Retinal pigment epithelial cell (primary cell): ENCODE measurements around the gene CLDN15.

Experiments used
- DNase-seq: peaks from one replicate; pipeline ENCODE4 v3.0.0-alpha.2; 2010; ENCODE audit warnings: low read depth
- H3K4me3 ChIP-seq: 2 replicates; pipeline ENCODE4 v1.5.1; 2011; ENCODE audit warnings: mild to moderate bottlenecking, low read length, control low read depth, moderate library complexity
- CTCF ChIP-seq: conservative IDR thresholded peaks from 2 replicates; pipeline ENCODE4 v1.5.1; 2011; ENCODE audit warnings: low read depth, low read length, control low read depth, inconsistent platforms

The CLDN15 gene

DNA sequence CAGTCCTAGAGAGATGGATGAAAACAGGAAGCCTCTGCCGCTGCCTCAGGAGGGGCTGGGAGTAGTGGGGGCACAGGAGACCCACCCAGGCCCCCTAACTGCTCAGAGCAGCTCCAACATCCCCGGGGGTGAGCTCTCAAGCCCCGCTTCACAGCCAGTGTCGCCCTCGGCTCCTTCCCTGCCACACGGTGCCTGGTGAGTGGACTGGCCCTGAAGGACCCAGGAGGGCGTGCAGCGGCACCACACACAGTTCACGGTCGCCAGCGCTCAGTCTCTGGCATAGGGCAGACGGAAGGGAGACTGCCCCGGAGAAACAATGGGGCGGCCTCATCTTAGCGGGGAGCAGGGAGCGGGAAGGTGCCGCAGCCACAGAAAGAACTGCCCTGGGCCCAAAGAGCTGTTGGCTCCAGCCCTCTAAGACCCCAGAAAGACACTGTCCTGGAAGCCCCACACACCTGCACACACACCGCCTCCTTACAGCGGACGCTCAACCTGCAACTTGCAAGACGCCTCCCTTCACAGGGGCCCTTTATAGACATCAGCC is 1.2 kb downstream of the CLDN15 start:
- TF ChIP-seq CTCF: no peak
- DNase-seq: no peak
- no peak overlapping the region for H3K4me3 ChIP-seq

DNA sequence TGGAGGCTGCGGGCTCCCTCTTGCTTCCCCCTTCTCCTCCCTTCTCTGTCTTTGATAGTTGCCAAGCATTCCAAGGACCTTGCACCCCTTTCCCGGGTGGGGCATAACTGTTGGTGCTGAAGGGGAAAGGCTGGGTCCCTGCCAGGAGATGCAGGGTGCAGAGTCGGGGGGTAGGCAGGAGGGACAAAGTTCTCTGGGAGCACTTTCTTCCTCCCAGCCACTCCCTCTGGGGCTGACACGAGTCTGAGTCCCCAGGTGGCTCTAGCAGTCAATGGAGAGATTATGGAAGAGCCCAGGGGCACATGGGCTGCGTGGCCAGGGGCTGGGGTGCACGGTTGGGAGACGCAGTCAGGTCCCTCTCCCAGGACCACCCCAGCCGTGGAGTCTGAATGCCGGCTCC is 2.1 kb downstream of the CLDN15 start:
- no peak for DNase-seq
- no peak overlapping the region for H3K4me3 ChIP-seq
- TF ChIP-seq CTCF: no peak

DNA sequence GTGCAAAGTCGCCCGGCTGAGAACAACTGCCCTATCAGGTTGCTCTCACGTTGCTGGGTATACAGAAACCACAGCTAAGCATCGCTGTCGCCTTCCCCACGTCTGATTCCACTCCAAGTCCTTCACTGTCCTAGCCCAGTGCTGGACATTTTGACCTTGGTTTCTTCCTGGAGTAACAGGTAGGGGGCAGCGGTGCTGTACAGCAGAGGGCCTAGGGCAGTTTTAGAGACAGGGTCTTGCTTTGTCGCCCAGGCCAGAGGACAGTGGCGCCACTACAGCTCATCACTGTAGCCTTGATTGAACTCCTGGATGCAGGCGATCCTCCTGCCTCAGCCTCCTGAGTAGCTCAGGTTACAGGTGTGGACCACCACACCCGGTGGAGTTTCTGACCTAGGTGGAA is 2.6 kb downstream of the CLDN15 start:
- DNase-seq: no peak
- TF ChIP-seq CTCF: peak; percentile 48
- no peak overlapping the region for H3K4me3 ChIP-seq

- H3K4me3 ChIP-seq: no peak overlapping the region
- no peak for DNase-seq
- TF ChIP-seq CTCF: no peak
These were observed 3.0 kb downstream of the CLDN15 start for GRCh38 chr7:101234636-101235035.

GRCh38 chr7:101233907-101234547 is 3.6 kb downstream of the CLDN15 start:
- DNase-seq: no peak
- no peak for TF ChIP-seq CTCF

GRCh38 chr7:101232141-101232850 is 5.3 kb downstream of the CLDN15 start:
- no peak for DNase-seq
- peak overlapping the region; percentile 48 for H3K4me3 ChIP-seq
- no peak for TF ChIP-seq CTCF

More at GRCh38 chr7:101233907-101234547, 3.6 kb downstream of the CLDN15 start:
- H3K4me3 ChIP-seq: no peak overlapping the region

GRCh38 chr7:101231644-101232043 is 6.0 kb downstream of the CLDN15 start:
- TF ChIP-seq CTCF: no peak
- no peak overlapping the region for H3K4me3 ChIP-seq
- DNase-seq: no peak
